ENCODE results near the gene TMEM82.

Gene TMEM82

GRCh38 chr1:15739745-15740144, 2.6 kb upstream of the TMEM82 start:
- DNase-seq (ENCODE audit: extremely low read depth, low read depth), result no peak
- TF ChIP-seq CTCF (IDR thresholded peaks at IDR 0.05; ENCODE audit: low read depth, low read length), result no peak

GRCh38 chr1:15740924-15741850, 1.1 kb upstream of the TMEM82 start:
- no peak for DNase-seq (ENCODE audit: extremely low read depth, low read depth)
- TF ChIP-seq CTCF (IDR thresholded peaks at IDR 0.05; ENCODE audit: low read depth, low read length), result peak; percentile 78

GRCh38 chr1:15744122-15744679, 1.9 kb downstream of the TMEM82 start:
- no peak for TF ChIP-seq CTCF (IDR thresholded peaks at IDR 0.05; ENCODE audit: low read depth, low read length)
- no peak for DNase-seq (ENCODE audit: extremely low read depth, low read depth)

GRCh38 chr1:15747378-15747777, 5.1 kb downstream of the TMEM82 start:
- no peak for TF ChIP-seq CTCF (IDR thresholded peaks at IDR 0.05; ENCODE audit: low read depth, low read length)
- DNase-seq (ENCODE audit: extremely low read depth, low read depth), result no peak

- no peak for DNase-seq (ENCODE audit: extremely low read depth, low read depth)
- TF ChIP-seq CTCF (IDR thresholded peaks at IDR 0.05; ENCODE audit: low read depth, low read length), result no peak
Observed at GRCh38 chr1:15748264-15748663, 6.0 kb downstream of the TMEM82 start.

- no peak for TF ChIP-seq CTCF (IDR thresholded peaks at IDR 0.05; ENCODE audit: low read depth, low read length)
- no peak for DNase-seq (ENCODE audit: extremely low read depth, low read depth)
Observed at GRCh38 chr1:15748690-15749398, 6.5 kb downstream of the TMEM82 start.

Data from AG09319 (cell line).